HG02885 (cell line): Measurements from ENCODE around the gene SHC4.
"Not testable (repeated sequence)": the region's sequence is repeated elsewhere in the genome, so short reads cannot be mapped to it uniquely, and the experiment has no call there.

ENCODE experiments used
- ATAC-seq: cut with Tn5 transposase; IDR thresholded peaks from one replicate; pipeline ENCODE4 v1.9.1; 2021; ENCODE audit warnings: mild to moderate bottlenecking; ENCODE audit not compliant: unreplicated experiment, poor library complexity

Gene SHC4

GRCh38 chr15:48970926-48971325, 7.2 kb upstream of the SHC4 start:
- not testable (repeated sequence) for ATAC-seq

- ATAC-seq, result no peak
These were observed 4.3 kb upstream of the SHC4 start for GRCh38 chr15:48968066-48968465.

DNA sequence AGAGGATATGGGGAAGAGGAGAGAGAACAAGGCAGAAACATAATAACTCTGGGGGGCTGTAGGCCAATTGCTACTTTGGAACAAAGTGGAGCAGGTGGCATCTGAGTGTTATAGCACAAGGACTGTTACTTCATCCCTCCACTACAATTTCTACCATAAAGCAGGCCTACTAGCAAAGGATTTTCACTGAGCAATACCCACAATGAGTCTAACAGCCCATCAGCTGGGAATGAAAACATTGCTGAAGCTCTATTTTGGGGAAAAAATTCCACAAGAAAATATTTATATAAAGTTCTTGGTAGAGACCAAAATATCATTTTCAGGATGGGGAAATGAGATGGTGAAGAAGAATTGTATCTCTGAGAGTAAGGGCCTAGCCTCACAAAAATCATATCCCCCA, 3.6 kb upstream of the SHC4 start:
- no peak for ATAC-seq

- ATAC-seq, result peak; percentile 86
These were observed 3.0 kb upstream of the SHC4 start for GRCh38 chr15:48966595-48967301.

DNA sequence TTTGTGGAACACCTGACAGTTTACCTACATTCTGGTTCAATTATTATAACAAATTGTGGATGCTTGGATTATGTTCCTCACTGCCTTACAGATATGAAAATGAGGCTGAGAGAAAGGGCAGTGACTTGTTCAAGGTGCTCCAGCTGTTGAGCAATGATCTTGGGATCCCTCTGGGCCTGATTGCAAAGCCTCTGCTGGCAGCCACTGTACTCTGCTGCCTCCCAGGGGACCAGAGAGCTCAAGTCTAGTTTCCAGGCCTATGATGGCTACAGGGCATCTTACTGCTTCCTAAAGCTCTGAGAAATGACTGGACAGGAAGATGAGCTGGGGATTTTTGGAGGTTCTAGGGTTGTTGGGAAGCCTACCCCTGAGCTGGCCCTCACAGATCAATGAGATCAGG, 2.3 kb upstream of the SHC4 start:
- ATAC-seq, result peak; percentile 66

GRCh38 chr15:48964898-48965297, 1.2 kb upstream of the SHC4 start:
- no peak for ATAC-seq

DNA sequence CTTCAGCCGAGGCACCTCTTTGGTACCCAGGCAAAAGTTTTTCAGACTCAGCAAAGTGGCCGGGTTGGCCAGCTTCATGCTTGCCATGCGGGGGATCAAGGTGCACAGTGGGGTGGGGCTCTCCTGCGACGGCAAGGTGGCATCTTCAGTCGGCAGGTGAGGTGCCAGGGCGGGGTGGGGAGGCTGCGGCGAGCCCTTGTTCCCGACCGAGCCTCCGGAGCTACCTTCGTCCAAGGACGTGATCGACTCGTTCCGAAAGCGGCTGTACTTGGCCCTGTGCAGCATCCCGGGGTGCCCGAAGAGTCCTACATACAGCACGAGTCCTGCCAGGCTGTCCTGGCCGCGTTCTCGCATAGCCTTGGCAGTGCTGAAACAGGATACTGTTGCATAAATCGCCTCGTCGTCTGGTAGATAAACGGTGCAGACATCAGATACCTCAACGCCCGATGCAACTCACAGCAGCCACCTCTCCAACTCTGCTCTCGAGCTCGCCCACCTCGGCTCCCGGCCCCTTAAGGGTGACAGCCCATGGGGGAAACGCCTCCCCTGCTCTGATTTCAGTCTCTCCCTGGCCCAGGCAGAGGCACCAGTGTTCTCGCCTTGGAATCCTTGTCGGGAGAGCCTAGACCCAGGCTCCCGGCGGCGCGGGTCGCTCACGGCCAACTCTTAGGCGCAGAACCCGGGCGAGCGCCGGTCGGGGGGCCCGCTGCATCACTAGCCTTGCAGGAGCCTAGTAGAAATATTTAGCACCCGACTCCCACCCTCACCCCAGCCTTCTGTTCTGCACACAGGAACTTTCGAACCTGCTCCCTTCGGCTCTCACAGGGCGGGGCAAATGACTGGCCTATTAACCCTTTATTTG, 826 bp downstream of the SHC4 start:
- ATAC-seq, result no peak

DNA sequence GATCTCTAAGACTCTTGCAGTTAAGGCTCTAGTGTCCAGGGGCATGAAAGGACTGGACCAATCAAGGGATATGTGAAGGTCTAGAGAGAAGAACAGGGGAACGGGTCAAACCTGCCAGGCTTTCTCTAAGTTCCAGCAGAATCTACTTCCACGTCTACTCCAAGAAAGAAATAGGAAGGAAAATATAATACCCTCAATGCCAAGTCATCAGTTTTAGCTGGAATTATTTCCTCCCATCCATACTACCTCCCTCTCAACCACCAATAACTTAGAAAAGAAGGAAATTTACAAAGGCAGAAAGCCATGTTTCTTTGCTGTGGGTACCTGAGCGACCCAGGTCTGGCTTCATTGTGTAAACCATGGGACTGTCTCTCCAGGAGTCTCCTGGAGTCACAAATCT, 7.8 kb downstream of the SHC4 start:
- no peak for ATAC-seq

- no peak for ATAC-seq
These were observed 8.3 kb downstream of the SHC4 start for GRCh38 chr15:48955370-48955769.

GRCh38 chr15:48954538-48954937, 9.2 kb downstream of the SHC4 start:
- ATAC-seq, result no peak

- no peak for ATAC-seq
These were observed 16.9 kb downstream of the SHC4 start for GRCh38 chr15:48946840-48947187.

DNA sequence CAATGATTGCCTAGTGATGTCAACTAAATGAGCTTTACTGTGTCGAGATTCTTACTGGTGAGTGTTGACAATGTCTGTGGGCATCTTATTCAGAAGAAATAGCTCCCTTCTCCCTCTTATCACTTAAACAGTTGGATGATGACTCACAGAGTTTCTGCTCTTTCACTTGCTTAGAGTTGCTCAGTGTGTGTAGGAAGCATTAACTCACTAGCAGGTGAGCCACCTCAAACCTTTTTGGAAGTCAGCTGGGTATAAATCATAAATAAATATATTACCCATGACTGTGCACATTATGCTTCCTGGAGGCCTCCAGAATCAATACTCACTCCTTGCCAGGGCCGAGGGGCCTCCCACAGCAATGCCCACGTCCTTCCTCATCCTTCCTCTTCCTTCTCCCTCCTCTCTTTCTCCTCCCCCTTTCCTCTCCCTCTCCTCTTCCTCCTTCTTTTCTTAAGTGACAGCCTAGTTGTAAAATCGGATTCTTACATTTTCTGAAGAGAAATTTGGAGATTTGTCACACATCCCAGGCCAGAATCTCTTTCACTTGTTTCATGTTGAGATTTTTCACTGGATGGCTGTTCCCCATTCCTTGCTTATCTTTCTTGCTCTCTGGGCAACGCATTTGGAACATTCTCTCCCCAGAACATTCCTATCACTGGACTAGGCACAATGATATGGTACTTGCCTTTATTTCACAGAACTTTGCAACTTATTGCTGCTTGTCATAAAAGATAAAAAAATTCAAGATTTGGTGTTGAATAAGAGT, 17.5 kb downstream of the SHC4 start:
- ATAC-seq, result no peak

DNA sequence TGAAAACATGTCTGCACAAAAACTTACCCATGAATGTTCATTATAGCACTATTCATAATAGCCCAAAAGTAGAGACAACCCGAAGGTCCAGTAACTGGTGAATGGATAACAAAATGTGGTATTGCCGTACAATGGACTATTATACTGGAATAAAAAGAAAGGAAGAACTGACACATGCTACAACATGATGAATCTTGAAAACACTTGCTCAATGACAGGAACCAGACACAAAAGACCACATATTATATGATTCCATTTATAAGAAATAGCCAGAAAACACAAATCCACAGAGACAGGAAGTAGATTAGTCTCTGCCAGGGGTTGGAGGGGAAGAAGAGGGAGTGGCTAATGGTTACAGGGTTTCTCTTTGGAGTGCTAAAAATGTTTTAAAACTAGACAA, 18.3 kb downstream of the SHC4 start:
- no peak for ATAC-seq

GRCh38 chr15:48941904-48942303, 21.8 kb downstream of the SHC4 start:
- ATAC-seq, result no peak

- peak; percentile 95 for ATAC-seq
These were observed 23.2 kb downstream of the SHC4 start for GRCh38 chr15:48940508-48940907.

DNA sequence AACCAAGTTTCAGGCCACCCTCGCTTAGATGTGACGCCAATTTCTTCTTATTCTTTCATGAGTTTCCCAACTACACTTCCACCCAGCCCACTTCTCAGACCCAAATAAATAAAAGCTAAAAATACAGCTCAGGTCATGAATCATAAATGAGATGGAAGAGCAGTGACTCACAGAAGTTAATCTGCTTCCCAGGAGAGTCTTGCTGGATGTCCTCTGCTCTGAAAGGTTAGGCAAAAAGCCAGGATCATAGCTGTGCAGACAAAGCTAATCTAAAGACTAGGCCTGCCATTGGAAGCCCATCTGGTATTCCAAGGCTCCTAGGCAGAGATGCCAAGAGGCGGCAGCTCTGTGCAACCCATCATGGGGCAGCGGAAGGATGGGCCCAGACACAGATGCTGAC, 24.1 kb downstream of the SHC4 start:
- no peak for ATAC-seq

- ATAC-seq, result no peak
These were observed 25.8 kb downstream of the SHC4 start for GRCh38 chr15:48937886-48938285.

- no peak for ATAC-seq
These were observed 27.1 kb downstream of the SHC4 start for GRCh38 chr15:48936666-48937065.

- ATAC-seq, result no peak
These were observed 28.5 kb downstream of the SHC4 start for GRCh38 chr15:48935236-48935635.

GRCh38 chr15:48930735-48931134, 33.0 kb downstream of the SHC4 start:
- ATAC-seq, result peak; percentile 52

DNA sequence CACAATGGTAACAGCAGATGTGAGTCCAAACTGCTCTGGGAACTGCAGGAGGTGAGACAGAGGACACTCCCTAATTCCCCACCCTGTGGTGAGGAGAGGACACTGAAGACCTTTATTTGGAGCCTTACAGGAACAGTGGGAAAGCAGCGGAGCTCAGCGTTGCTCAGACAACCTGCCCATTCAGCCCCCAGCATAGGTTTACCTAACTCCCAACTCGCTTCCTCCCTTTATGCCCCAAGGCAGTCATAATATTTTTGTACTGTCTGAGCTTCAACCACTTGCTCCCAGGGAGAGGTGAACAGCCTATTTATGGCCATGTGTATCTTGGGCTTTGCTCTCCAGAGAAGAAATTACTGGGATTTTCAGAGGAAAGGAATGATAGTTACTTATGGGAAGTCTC, 34.1 kb downstream of the SHC4 start:
- ATAC-seq, result no peak
